Progenitor cell of endocrine pancreas (in vitro differentiated cells): Measurements from ENCODE around the gene FAM83E. TPM values are rescaled to one million over a fixed set of nuclear protein-coding genes. Genes with fewer than 3 reads are reported as not detected.

Experiments used
- DNase-seq: peaks from one replicate; pipeline ENCODE4 v3.0.0; 2021; ENCODE audit warnings: low spot score; ENCODE audit not compliant: unreplicated experiment
- H3K27ac Mint-ChIP-seq: 2 replicates; pipeline ENCODE4 v1.8.0; 2021; ENCODE audit warnings: mild to moderate bottlenecking, moderate library complexity, mixed read lengths
- H3K27me3 Mint-ChIP-seq: 2 replicates; pipeline ENCODE4 v1.8.0; 2021; ENCODE audit warnings: mixed read lengths
- H3K36me3 Mint-ChIP-seq: 2 replicates; pipeline ENCODE4 v1.8.0; 2022; ENCODE audit warnings: mixed read lengths; ENCODE audit not compliant: insufficient read depth
- H3K4me1 Mint-ChIP-seq: 2 replicates; pipeline ENCODE4 v1.8.0; 2021; ENCODE audit warnings: low read depth, mixed read lengths
- H3K4me3 Mint-ChIP-seq: 2 replicates; pipeline ENCODE4 v1.8.0; 2021; ENCODE audit warnings: low read depth, mild to moderate bottlenecking, moderate library complexity, mixed read lengths
- H3K9me3 Mint-ChIP-seq: 2 replicates; pipeline ENCODE4 v1.8.0; 2021; ENCODE audit warnings: low read depth, mixed read lengths
- total RNA-seq: library from RNA; stranded (reverse); gene quantifications from 2 replicates; pipeline ENCODE4 v1.2.1, GENCODE V29; 2021
- TF ChIP-seq, protein P1 (sequence below): fragments of 200-600 bp; sonication (generic); IDR thresholded peaks from one replicate; pipeline ENCODE4 v1.5.0; 2021; ENCODE audit warnings: antibody characterized with exemption, mild to moderate bottlenecking; ENCODE audit not compliant: unreplicated experiment

The FAM83E gene
- total RNA-seq, 1 donor from 2014 or later = 4.3 TPM

DNA sequence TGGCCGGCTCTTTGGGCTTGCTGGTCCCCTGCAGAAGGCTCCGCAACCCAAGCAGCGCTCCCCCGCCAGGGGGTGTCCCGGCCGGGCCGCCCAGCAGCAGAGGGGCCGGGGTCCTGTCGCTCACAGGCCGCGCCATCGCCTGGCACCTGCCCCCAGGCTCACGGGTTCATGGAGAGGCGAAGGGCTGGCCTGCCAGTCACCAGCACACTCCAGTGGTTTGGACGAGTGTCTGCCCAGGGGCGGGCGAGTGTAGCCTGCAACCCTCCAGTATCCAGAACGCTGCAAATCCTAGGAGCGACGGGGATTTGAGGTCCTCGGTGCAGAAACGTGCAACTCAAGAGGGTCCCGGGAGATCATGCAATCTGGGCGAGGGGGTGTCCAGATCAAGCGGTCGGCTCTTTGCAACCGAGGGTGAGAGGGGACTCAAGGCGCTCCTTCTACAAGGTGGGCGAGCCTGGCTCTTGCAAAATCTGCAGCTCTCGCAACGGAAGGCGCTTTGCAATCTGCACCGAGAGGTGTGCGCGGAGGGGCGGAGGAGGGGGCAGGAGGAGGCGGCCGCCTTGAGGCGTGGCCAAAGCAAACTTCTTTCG is 22.1 kb upstream of the FAM83E start, which contains the start of gene DBP:
Gene DBP (minus strand): TSS at position 521 of the 590 bp plus-strand sequence. CDS start 385 bp downstream, at position 136.
- Mint-ChIP-seq H3K4me3 (peak within 1 kb of the TSS; percentile 85), H3K27ac (peak within 1 kb of the TSS; percentile 97), H3K36me3 (no peaks in the 10 kb centered on the region), H3K4me1 (peaks cover 18% of the 10 kb centered on the region), H3K27me3 (peaks cover 16% of the 10 kb centered on the region), H3K9me3 (no peaks in the 10 kb centered on the region)
- TF ChIP-seq, protein P1, sequence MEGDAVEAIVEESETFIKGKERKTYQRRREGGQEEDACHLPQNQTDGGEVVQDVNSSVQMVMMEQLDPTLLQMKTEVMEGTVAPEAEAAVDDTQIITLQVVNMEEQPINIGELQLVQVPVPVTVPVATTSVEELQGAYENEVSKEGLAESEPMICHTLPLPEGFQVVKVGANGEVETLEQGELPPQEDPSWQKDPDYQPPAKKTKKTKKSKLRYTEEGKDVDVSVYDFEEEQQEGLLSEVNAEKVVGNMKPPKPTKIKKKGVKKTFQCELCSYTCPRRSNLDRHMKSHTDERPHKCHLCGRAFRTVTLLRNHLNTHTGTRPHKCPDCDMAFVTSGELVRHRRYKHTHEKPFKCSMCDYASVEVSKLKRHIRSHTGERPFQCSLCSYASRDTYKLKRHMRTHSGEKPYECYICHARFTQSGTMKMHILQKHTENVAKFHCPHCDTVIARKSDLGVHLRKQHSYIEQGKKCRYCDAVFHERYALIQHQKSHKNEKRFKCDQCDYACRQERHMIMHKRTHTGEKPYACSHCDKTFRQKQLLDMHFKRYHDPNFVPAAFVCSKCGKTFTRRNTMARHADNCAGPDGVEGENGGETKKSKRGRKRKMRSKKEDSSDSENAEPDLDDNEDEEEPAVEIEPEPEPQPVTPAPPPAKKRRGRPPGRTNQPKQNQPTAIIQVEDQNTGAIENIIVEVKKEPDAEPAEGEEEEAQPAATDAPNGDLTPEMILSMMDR = peak; percentile 31
- DNase-seq = no peak

DNA sequence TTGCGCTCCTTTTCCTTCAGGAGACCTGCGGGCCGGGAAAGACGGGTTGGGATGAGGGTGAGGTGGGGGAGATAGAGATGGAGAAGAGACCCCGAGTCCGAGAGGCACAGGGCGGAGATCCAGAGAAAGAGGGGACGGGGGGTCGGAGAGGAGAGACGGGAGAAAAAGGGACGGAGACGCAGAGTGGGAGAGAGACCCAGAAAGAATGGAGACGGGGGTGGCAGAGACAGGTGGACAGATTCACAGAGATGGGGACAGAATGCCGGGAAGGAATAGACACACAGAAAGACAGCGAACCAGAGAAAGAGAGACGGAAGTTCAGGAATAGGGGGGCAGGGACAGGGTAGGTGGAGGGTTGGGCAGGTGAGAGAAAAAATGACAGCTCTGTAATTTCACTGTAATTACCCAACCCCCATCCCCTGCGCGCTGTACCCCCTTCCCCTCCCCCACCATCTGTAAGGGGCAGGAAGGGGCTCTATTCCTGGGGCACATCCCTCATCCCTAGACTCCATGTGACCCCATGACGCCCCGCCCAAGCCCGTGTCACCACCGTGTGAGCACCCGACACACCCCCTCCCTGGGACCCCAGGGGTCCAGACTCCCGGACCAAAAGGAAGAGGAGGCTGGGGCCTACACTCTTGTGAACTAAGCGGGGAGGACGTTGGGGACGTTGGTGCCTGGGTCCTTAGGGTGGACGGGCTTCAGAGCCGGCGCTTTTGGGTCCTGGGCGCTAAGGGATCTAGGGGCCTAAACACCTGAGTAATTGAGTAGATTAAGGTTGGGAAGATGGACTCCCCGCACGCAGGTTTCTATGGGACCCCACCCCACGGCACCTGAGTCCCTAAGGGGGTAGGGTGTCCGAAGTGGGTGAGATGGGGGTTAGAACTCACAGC is 21.3 kb upstream of the FAM83E start:
- Mint-ChIP-seq H3K4me3 (peak overlapping the region; percentile 85), H3K27ac (no peak overlapping the region), H3K27me3 (peaks cover 12% of the 10 kb centered on the region), H3K36me3 (no peaks in the 10 kb centered on the region), H3K4me1 (peaks cover 18% of the 10 kb centered on the region), H3K9me3 (no peaks in the 10 kb centered on the region)
- TF ChIP-seq, protein P1 = no peak
- DNase-seq = no peak

DNA sequence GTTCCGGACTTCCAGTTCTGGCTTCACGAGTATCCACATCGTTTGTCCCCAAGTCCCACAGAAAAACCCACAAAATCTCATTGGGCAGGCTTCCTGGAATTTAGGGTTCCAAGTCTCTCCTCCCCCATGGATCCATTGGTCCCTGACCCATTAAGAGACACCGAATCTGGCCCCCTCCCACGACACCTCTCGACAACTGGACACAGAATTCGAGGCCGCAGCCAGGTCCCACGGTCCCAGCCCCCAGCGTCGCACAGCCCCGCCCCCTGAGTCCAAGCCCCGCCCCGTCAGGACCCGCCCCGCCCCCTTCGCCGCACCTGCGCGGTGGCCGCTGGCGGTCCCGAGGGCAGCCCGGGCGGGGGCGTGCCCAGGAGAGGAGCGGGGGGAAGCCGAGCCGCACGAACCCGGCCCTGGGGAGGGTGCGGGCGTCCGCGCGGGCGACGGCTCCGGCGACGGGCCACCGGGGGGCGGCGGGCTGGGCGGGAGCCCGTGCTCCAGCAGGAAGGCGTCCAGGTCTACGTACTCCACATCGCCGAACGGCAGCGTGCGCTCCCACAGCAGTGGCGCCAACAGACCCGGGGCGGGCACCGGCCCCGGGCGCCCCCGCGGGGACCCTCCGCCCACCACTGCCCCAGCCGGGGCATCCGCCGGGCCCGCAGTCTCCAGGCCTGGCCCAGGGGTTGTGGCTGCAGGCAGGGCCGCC is 20.5 kb upstream of the FAM83E start:
- peaks cover 11% of the 10 kb centered on the region for H3K27me3 Mint-ChIP-seq
- H3K27ac Mint-ChIP-seq = peak overlapping the region; percentile 91
- TF ChIP-seq, protein P1 = no peak
- peak overlapping the region; percentile 85 for H3K4me3 Mint-ChIP-seq
- no peak for DNase-seq
- H3K9me3 Mint-ChIP-seq = no peaks in the 10 kb centered on the region
- H3K4me1 Mint-ChIP-seq = peaks cover 18% of the 10 kb centered on the region
- H3K36me3 Mint-ChIP-seq = no peaks in the 10 kb centered on the region

DNA sequence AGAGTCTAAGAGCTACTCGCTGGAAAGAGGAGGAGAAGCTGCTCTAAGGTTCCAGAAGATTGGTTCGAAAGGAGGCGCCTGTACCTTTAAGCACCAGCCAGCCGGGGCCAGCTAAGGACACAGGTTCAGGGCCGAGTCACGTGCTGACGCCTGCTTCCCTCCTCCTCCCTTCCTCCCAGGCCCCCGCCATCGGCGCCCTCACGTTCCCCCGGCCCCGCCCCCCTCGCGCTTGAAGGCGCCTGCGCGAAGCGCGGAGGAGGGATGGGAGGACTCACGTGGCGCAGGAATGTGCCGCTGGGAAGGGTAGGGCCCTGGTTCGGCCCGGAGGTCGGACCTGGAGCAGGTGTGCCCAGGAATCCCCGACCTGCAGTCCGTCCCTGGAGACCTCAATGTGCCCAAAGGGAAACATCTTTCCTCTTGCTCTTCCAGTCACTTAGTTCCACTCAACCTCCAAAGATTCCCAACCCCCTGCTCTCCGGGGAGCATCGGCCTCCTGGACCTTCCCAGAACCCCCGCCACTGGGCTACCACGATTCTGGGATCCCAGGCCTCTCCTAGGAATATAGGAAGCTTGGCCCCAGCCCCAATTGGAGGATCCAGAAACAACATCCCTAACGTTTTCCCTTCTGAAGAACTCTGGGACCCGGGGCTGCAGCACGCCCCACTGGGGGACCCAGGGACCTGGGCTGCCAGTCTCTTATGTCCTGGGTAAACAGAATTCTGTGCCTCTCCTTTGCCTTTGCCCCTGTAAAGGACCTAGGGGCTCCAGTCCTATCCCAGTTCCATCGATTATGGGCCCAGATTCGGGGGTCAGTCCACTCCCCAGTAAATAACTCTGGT is 19.8 kb upstream of the FAM83E start:
- Mint-ChIP-seq H3K27me3 (peaks cover 7% of the 10 kb centered on the region), H3K4me3 (peak overlapping the region; percentile 64), H3K27ac (peak overlapping the region; percentile 91), H3K36me3 (peaks cover 1% of the 10 kb centered on the region), H3K9me3 (no peaks in the 10 kb centered on the region), H3K4me1 (peaks cover 22% of the 10 kb centered on the region)
- TF ChIP-seq, protein P1 = no peak
- DNase-seq = peak; percentile 86
